ENCODE results near the gene MEF2C.
"Not testable (repeated sequence)": the region's sequence is repeated elsewhere in the genome, so short reads cannot be mapped to it uniquely, and the experiment has no call there.

The MEF2C gene

GRCh38 chr5:88883059-88883835 is at the start of gene MEF2C:
Gene MEF2C (minus strand): TSS chr5:88883184. CDS start chr5:88823788, 59,396 bp downstream.
- no peaks in the 10 kb centered on the region for H3K9me3 ChIP-seq (ENCODE audit: control insufficient read depth, insufficient read depth, low read length)
- peaks cover 2% of the 10 kb centered on the region; the same call in 1 of the 2 replicates for H3K27me3 ChIP-seq (ENCODE audit: control insufficient read depth, insufficient read depth, low read length)
- no peak within 1 kb of the TSS for H3K27ac ChIP-seq (ENCODE audit: low read length)
- WGBS (ENCODE audit: insufficient coverage, insufficient read length), result no CpG with 5 or more reads among the region's 52 CpGs
- no peaks in the 10 kb centered on the region for H3K36me3 ChIP-seq (ENCODE audit: control insufficient read depth, insufficient read depth, low read length)
- no peak for DNase-seq (ENCODE audit: low read depth, low spot score)
- H3K4me3 ChIP-seq (ENCODE audit: low read length), result peak within 1 kb of the TSS; percentile 97; the same call in 1 of the 2 replicates
- no peaks in the 10 kb centered on the region for H3K4me1 ChIP-seq (ENCODE audit: control insufficient read depth, insufficient read depth, low read length)

GRCh38 chr5:88932541-88932940 is 49.6 kb upstream of the MEF2C start:
- H3K27me3 ChIP-seq (ENCODE audit: control insufficient read depth, insufficient read depth, low read length), result no peaks in the 10 kb centered on the region
- no peak overlapping the region for H3K4me3 ChIP-seq (ENCODE audit: low read length)
- no peaks in the 10 kb centered on the region for H3K9me3 ChIP-seq (ENCODE audit: control insufficient read depth, insufficient read depth, low read length)
- no peaks in the 10 kb centered on the region for H3K4me1 ChIP-seq (ENCODE audit: control insufficient read depth, insufficient read depth, low read length)
- H3K36me3 ChIP-seq (ENCODE audit: control insufficient read depth, insufficient read depth, low read length), result no peaks in the 10 kb centered on the region
- WGBS (ENCODE audit: insufficient coverage, insufficient read length), result no CpG with 5 or more reads among the region's 2 CpGs
- no peak overlapping the region for H3K27ac ChIP-seq (ENCODE audit: low read length)
- no peak for DNase-seq (ENCODE audit: low read depth, low spot score)

GRCh38 chr5:88930335-88930734 is 47.4 kb upstream of the MEF2C start:
- Histone ChIP-seq H3K9me3 (ENCODE audit: control insufficient read depth, insufficient read depth, low read length) (no peaks in the 10 kb centered on the region), H3K27me3 (ENCODE audit: control insufficient read depth, insufficient read depth, low read length) (no peaks in the 10 kb centered on the region), H3K36me3 (ENCODE audit: control insufficient read depth, insufficient read depth, low read length) (no peaks in the 10 kb centered on the region), H3K4me1 (ENCODE audit: control insufficient read depth, insufficient read depth, low read length) (no peaks in the 10 kb centered on the region), H3K4me3 (ENCODE audit: low read length) (no peak overlapping the region), H3K27ac (ENCODE audit: low read length) (no peak overlapping the region)
- DNase-seq (ENCODE audit: low read depth, low spot score), result no peak
- no CpG with 5 or more reads among the region's 1 CpG for WGBS (ENCODE audit: insufficient coverage, insufficient read length)

GRCh38 chr5:88929385-88929784 is 46.4 kb upstream of the MEF2C start:
- WGBS (ENCODE audit: insufficient coverage, insufficient read length), result no CpG with 5 or more reads among the region's 6 CpGs
- no peaks in the 10 kb centered on the region for H3K27me3 ChIP-seq (ENCODE audit: control insufficient read depth, insufficient read depth, low read length)
- H3K4me1 ChIP-seq (ENCODE audit: control insufficient read depth, insufficient read depth, low read length), result no peaks in the 10 kb centered on the region
- H3K9me3 ChIP-seq (ENCODE audit: control insufficient read depth, insufficient read depth, low read length), result no peaks in the 10 kb centered on the region
- no peak overlapping the region for H3K27ac ChIP-seq (ENCODE audit: low read length)
- no peak for DNase-seq (ENCODE audit: low read depth, low spot score)
- H3K4me3 ChIP-seq (ENCODE audit: low read length), result no peak overlapping the region
- H3K36me3 ChIP-seq (ENCODE audit: control insufficient read depth, insufficient read depth, low read length), result no peaks in the 10 kb centered on the region

- Histone ChIP-seq H3K9me3 (ENCODE audit: control insufficient read depth, insufficient read depth, low read length) (no peaks in the 10 kb centered on the region), H3K36me3 (ENCODE audit: control insufficient read depth, insufficient read depth, low read length) (no peaks in the 10 kb centered on the region), H3K27me3 (ENCODE audit: control insufficient read depth, insufficient read depth, low read length) (no peaks in the 10 kb centered on the region), H3K4me1 (ENCODE audit: control insufficient read depth, insufficient read depth, low read length) (no peaks in the 10 kb centered on the region), H3K27ac (ENCODE audit: low read length) (no peak overlapping the region), H3K4me3 (ENCODE audit: low read length) (no peak overlapping the region)
- no peak for DNase-seq (ENCODE audit: low read depth, low spot score)
- WGBS (ENCODE audit: insufficient coverage, insufficient read length), result no CpG with 5 or more reads among the region's 7 CpGs
Observed at GRCh38 chr5:88926774-88927173, 43.8 kb upstream of the MEF2C start.

GRCh38 chr5:88925692-88926490 is 42.9 kb upstream of the MEF2C start:
- no peaks in the 10 kb centered on the region for H3K9me3 ChIP-seq (ENCODE audit: control insufficient read depth, insufficient read depth, low read length)

GRCh38 chr5:88924330-88924657 is 41.3 kb upstream of the MEF2C start:
- DNase-seq (ENCODE audit: low read depth, low spot score), result no peak
- Histone ChIP-seq H3K27ac (ENCODE audit: low read length) (no peak overlapping the region), H3K36me3 (ENCODE audit: control insufficient read depth, insufficient read depth, low read length) (no peaks in the 10 kb centered on the region), H3K27me3 (ENCODE audit: control insufficient read depth, insufficient read depth, low read length) (no peaks in the 10 kb centered on the region), H3K9me3 (ENCODE audit: control insufficient read depth, insufficient read depth, low read length) (no peaks in the 10 kb centered on the region), H3K4me1 (ENCODE audit: control insufficient read depth, insufficient read depth, low read length) (no peaks in the 10 kb centered on the region), H3K4me3 (ENCODE audit: low read length) (no peak overlapping the region)
- WGBS (ENCODE audit: insufficient coverage, insufficient read length), result no CpG with 5 or more reads among the region's 3 CpGs

More at GRCh38 chr5:88925692-88926490, 42.9 kb upstream of the MEF2C start:
- no peak overlapping the region for H3K4me3 ChIP-seq (ENCODE audit: low read length)
- DNase-seq (ENCODE audit: low read depth, low spot score), result no peak
- H3K4me1 ChIP-seq (ENCODE audit: control insufficient read depth, insufficient read depth, low read length), result no peaks in the 10 kb centered on the region
- no peaks in the 10 kb centered on the region for H3K27me3 ChIP-seq (ENCODE audit: control insufficient read depth, insufficient read depth, low read length)
- no peaks in the 10 kb centered on the region for H3K36me3 ChIP-seq (ENCODE audit: control insufficient read depth, insufficient read depth, low read length)
- H3K27ac ChIP-seq (ENCODE audit: low read length), result no peak overlapping the region
- no CpG with 5 or more reads among the region's 2 CpGs for WGBS (ENCODE audit: insufficient coverage, insufficient read length)

- no peaks in the 10 kb centered on the region for H3K36me3 ChIP-seq (ENCODE audit: control insufficient read depth, insufficient read depth, low read length)
Observed at GRCh38 chr5:88923623-88924329, 40.8 kb upstream of the MEF2C start.

GRCh38 chr5:88912743-88913142 is 29.8 kb upstream of the MEF2C start:
- H3K27ac ChIP-seq (ENCODE audit: low read length); H3K9me3 ChIP-seq (ENCODE audit: control insufficient read depth, insufficient read depth, low read length); H3K36me3 ChIP-seq (ENCODE audit: control insufficient read depth, insufficient read depth, low read length); H3K27me3 ChIP-seq (ENCODE audit: control insufficient read depth, insufficient read depth, low read length); H3K4me1 ChIP-seq (ENCODE audit: control insufficient read depth, insufficient read depth, low read length); H3K4me3 ChIP-seq (ENCODE audit: low read length); DNase-seq (ENCODE audit: low read depth, low spot score): not testable (repeated sequence)
- WGBS (ENCODE audit: insufficient coverage, insufficient read length), result no CpG with 5 or more reads among the region's 2 CpGs

More at GRCh38 chr5:88923623-88924329, 40.8 kb upstream of the MEF2C start:
- Histone ChIP-seq H3K27me3 (ENCODE audit: control insufficient read depth, insufficient read depth, low read length) (no peaks in the 10 kb centered on the region), H3K4me1 (ENCODE audit: control insufficient read depth, insufficient read depth, low read length) (no peaks in the 10 kb centered on the region), H3K4me3 (ENCODE audit: low read length) (no peak overlapping the region), H3K9me3 (ENCODE audit: control insufficient read depth, insufficient read depth, low read length) (no peaks in the 10 kb centered on the region), H3K27ac (ENCODE audit: low read length) (no peak overlapping the region)
- no peak for DNase-seq (ENCODE audit: low read depth, low spot score)
- WGBS (ENCODE audit: insufficient coverage, insufficient read length), result 100% methylated on average over 3 of the region's 15 CpGs

- not testable (repeated sequence) for H3K9me3 ChIP-seq (ENCODE audit: control insufficient read depth, insufficient read depth, low read length); H3K27ac ChIP-seq (ENCODE audit: low read length); H3K4me1 ChIP-seq (ENCODE audit: control insufficient read depth, insufficient read depth, low read length); H3K36me3 ChIP-seq (ENCODE audit: control insufficient read depth, insufficient read depth, low read length); H3K4me3 ChIP-seq (ENCODE audit: low read length); DNase-seq (ENCODE audit: low read depth, low spot score); H3K27me3 ChIP-seq (ENCODE audit: control insufficient read depth, insufficient read depth, low read length)
- WGBS (ENCODE audit: insufficient coverage, insufficient read length), result no CpG with 5 or more reads among the region's 9 CpGs
Observed at GRCh38 chr5:88911059-88911572, 28.1 kb upstream of the MEF2C start.
